WTC11 (cell line): ENCODE measurements around the gene CCDC158.

Experiments
- ATF6 ChIP-seq: sonication (generic); formaldehyde crosslinking; IDR thresholded peaks from 2 replicates; pipeline ENCODE4 v1.8.1; 2023; ENCODE audit warnings: mild to moderate bottlenecking, missing genetic modification reagents
- CBFB ChIP-seq: sonication (generic); formaldehyde crosslinking; IDR thresholded peaks from 2 replicates; pipeline ENCODE4 v1.8.1; 2022; ENCODE audit warnings: mild to moderate bottlenecking, low read depth, missing genetic modification reagents
- CDX4 ChIP-seq: fragments of 250-450 bp; sonication (Bioruptor Pico); IDR thresholded peaks from 2 replicates; pipeline ENCODE4 v1.9.0; 2021; ENCODE audit warnings: moderate library complexity, mild to moderate bottlenecking, inconsistent platforms, borderline replicate concordance
- CTCF ChIP-seq: fragments of 200-600 bp; IDR thresholded peaks from 2 replicates; pipeline ENCODE4 v1.8.0; 2022; ENCODE audit warnings: antibody characterized with exemption
- E2F5 ChIP-seq: sonication (generic); formaldehyde crosslinking; IDR thresholded peaks from 2 replicates; pipeline ENCODE4 v1.8.1; 2022; ENCODE audit warnings: mild to moderate bottlenecking, moderate library complexity, missing genetic modification reagents
- PREB ChIP-seq: sonication (generic); formaldehyde crosslinking; IDR thresholded peaks from 2 replicates; pipeline ENCODE4 v1.8.1; 2022; ENCODE audit warnings: mild to moderate bottlenecking, missing genetic modification reagents, moderate library complexity, borderline replicate concordance
- STAT6 ChIP-seq: sonication (generic); formaldehyde crosslinking; conservative IDR thresholded peaks from 2 replicates; pipeline ENCODE4 v1.8.1; 2023; ENCODE audit warnings: mild to moderate bottlenecking, low read depth, missing genetic modification reagents, moderate library complexity
- ZNF138 ChIP-seq: sonication (generic); formaldehyde crosslinking; conservative IDR thresholded peaks from 2 replicates; pipeline ENCODE4 v1.8.1; 2022; ENCODE audit warnings: mild to moderate bottlenecking, moderate library complexity, missing genetic modification reagents
- ZNF232 ChIP-seq: sonication (generic); formaldehyde crosslinking; IDR thresholded peaks from 2 replicates; pipeline ENCODE4 v1.8.0; 2022; ENCODE audit warnings: mild to moderate bottlenecking, missing genetic modification reagents
- ZNF671 ChIP-seq: fragments of 250-450 bp; sonication (Bioruptor Pico); IDR thresholded peaks from 2 replicates; pipeline ENCODE4 v1.8.0; 2021; ENCODE audit warnings: mild to moderate bottlenecking

GRCh38 chr4:76301068-76301774 lies 119.7 kb downstream of the CCDC158 start:
- TF ChIP-seq STAT6 (CRISPR knock-in tag) (no peak), CTCF (no peak), E2F5 (CRISPR knock-in tag) (no peak), ZNF671 (no peak), CBFB (CRISPR knock-in tag) (no peak), ZNF138 (CRISPR knock-in tag) (no peak), CDX4 (no peak), PREB (CRISPR knock-in tag) (no peak), ZNF232 (no peak), ATF6 (CRISPR knock-in tag) (no peak)
